Smooth muscle cell (in vitro differentiated cells): ENCODE data around the gene TMEM134. TPM values are rescaled to one million over a fixed set of nuclear protein-coding genes. Genes with fewer than 3 reads are reported as not detected.

ENCODE experiments used
- DNase-seq: peaks from one replicate; lab custom pipeline; 2025; ENCODE audit not compliant: unreplicated experiment; lab: John Stamatoyannopoulos, UW
- H2AFZ ChIP-seq: fragments of 200-600 bp; sonication (generic); 2 replicates; pipeline ENCODE4 v1.6.0; 2016; ENCODE audit warnings: antibody characterized with exemption, low read depth, mild to moderate bottlenecking
- H3F3A ChIP-seq: fragments of 200-600 bp; sonication (generic); 2 replicates; pipeline ENCODE4 v1.6.0; 2017; ENCODE audit warnings: antibody characterized with exemption, low read depth
- H3K27ac ChIP-seq: fragments of 200-600 bp; sonication (generic); 2 replicates; pipeline ENCODE4 v1.5.1; 2016; ENCODE audit warnings: low read depth, mild to moderate bottlenecking
- H3K27me3 ChIP-seq: fragments of 200-600 bp; sonication (generic); 2 replicates; pipeline ENCODE4 v1.6.1; 2016; ENCODE audit warnings: low read depth, mild to moderate bottlenecking
- H3K36me3 ChIP-seq: fragments of 200-600 bp; sonication (generic); 2 replicates; pipeline ENCODE4 v1.5.1; 2016; ENCODE audit warnings: low read depth
- H3K4me1 ChIP-seq: fragments of 200-600 bp; sonication (generic); 2 replicates; pipeline ENCODE4 v1.5.1; 2016; ENCODE audit warnings: low read depth
- H3K4me2 ChIP-seq: fragments of 200-600 bp; sonication (generic); 2 replicates; pipeline ENCODE4 v1.6.0; 2016; ENCODE audit warnings: mild to moderate bottlenecking
- H3K4me3 ChIP-seq: fragments of 200-600 bp; sonication (generic); 2 replicates; pipeline ENCODE4 v1.5.1; 2016; ENCODE audit warnings: mild to moderate bottlenecking
- H3K79me2 ChIP-seq: fragments of 200-600 bp; sonication (generic); 2 replicates; pipeline ENCODE4 v1.6.0; 2016; ENCODE audit warnings: low read depth, mild to moderate bottlenecking
- H3K9ac ChIP-seq: fragments of 200-600 bp; sonication (generic); 2 replicates; pipeline ENCODE4 v1.6.0; 2016; ENCODE audit warnings: low read depth
- H3K9me3 ChIP-seq: fragments of 200-600 bp; sonication (generic); replicated peaks from 2 replicates; pipeline ENCODE4 v1.5.1; 2016; ENCODE audit warnings: low read depth
- H4K20me1 ChIP-seq: fragments of 200-600 bp; sonication (generic); 2 replicates; pipeline ENCODE4 v1.6.0; 2016; ENCODE audit warnings: low read depth
- CTCF ChIP-seq: fragments of 200-600 bp; sonication (generic); IDR thresholded peaks from 2 replicates; pipeline ENCODE4 v1.5.1; 2017; ENCODE audit warnings: borderline replicate concordance, mild to moderate bottlenecking, antibody characterized with exemption; ENCODE audit not compliant: insufficient read depth, poor library complexity, severe bottlenecking
- WGBS: methylation state at CpG from one replicate; pipeline ENCODE4 v1.1.7; 2016; ENCODE audit warnings: low lambda C conversion rate; 5-methylcytosine and 5-hydroxymethylcytosine counted together
- polyA plus RNA-seq: library from polyadenylated mRNA; unstranded; fragments of >200 nt; fragmentation: Nextera tagmentation; extraction: Ambion mirVana; gene quantifications from 2 replicates; pipeline ENCODE4 v1.2.1, GENCODE V29; 2016
- total RNA-seq: library from RNA; depleted of rRNA; stranded (reverse); fragments of >200 nt; gene quantifications from 2 replicates; pipeline ENCODE4 v1.2.3, GENCODE V29; 2014

Gene TMEM134
- total and polyA plus RNA-seq, 2 experiments from 2014 or later, result 114 to 135 TPM

GRCh38 chr11:67463186-67463585 is 5.9 kb downstream of the TMEM134 start:
- Histone ChIP-seq H3K4me2 (peak overlapping the region; percentile 44), H3K27ac (peak overlapping the region; percentile 92)

GRCh38 chr11:67458266-67458665 is 10.8 kb downstream of the TMEM134 start:
- DNase-seq, result no peak
- H3K9me3 ChIP-seq, result no peaks in the 10 kb centered on the region
- H2AFZ ChIP-seq, result no peak overlapping the region
- no peak overlapping the region for H3K4me3 ChIP-seq
- no peaks in the 10 kb centered on the region for H4K20me1 ChIP-seq
- WGBS, result 91% methylated on average over 19 of the region's 19 CpGs
- no peaks in the 10 kb centered on the region for H3K4me1 ChIP-seq
- H3K27ac ChIP-seq, result no peak overlapping the region
- no peak overlapping the region for H3K4me2 ChIP-seq
- TF ChIP-seq CTCF, result no peak
- H3K27me3 ChIP-seq, result no peaks in the 10 kb centered on the region
- no peaks in the 10 kb centered on the region for H3K36me3 ChIP-seq
- H3F3A ChIP-seq, result peaks cover 3% of the 10 kb centered on the region
- no peaks in the 10 kb centered on the region for H3K79me2 ChIP-seq
- no peak overlapping the region for H3K9ac ChIP-seq

More at GRCh38 chr11:67463186-67463585, 5.9 kb downstream of the TMEM134 start:
- Histone ChIP-seq H3K36me3 (no peaks in the 10 kb centered on the region), H3K79me2 (peaks cover 4% of the 10 kb centered on the region), H3K9ac (no peak overlapping the region), H2AFZ (no peak overlapping the region), H3F3A (peaks cover 3% of the 10 kb centered on the region), H3K9me3 (no peaks in the 10 kb centered on the region), H3K4me3 (no peak overlapping the region), H3K27me3 (no peaks in the 10 kb centered on the region), H4K20me1 (no peaks in the 10 kb centered on the region), H3K4me1 (no peaks in the 10 kb centered on the region)
- TF ChIP-seq CTCF, result no peak
- DNase-seq, result no peak
- WGBS, result 93% methylated on average over 10 of the region's 10 CpGs

GRCh38 chr11:67457453-67457852 is 11.6 kb downstream of the TMEM134 start:
- no peak overlapping the region for H3K27ac ChIP-seq
- no peaks in the 10 kb centered on the region for H3K36me3 ChIP-seq
- no peak overlapping the region for H2AFZ ChIP-seq
- H3K27me3 ChIP-seq, result no peaks in the 10 kb centered on the region
- H3K4me2 ChIP-seq, result no peak overlapping the region
- no peaks in the 10 kb centered on the region for H4K20me1 ChIP-seq
- H3K79me2 ChIP-seq, result no peaks in the 10 kb centered on the region
- no peak overlapping the region for H3K4me3 ChIP-seq
- no peak for TF ChIP-seq CTCF
- H3F3A ChIP-seq, result peaks cover 3% of the 10 kb centered on the region
- no peaks in the 10 kb centered on the region for H3K4me1 ChIP-seq
- H3K9ac ChIP-seq, result no peak overlapping the region
- no peak for DNase-seq
- 94% methylated on average over 10 of the region's 12 CpGs for WGBS
- no peaks in the 10 kb centered on the region for H3K9me3 ChIP-seq

GRCh38 chr11:67456068-67456705 is 12.9 kb downstream of the TMEM134 start:
- Histone ChIP-seq H3K4me3 (no peak overlapping the region), H3F3A (peaks cover under 1% of the 10 kb centered on the region), H2AFZ (no peak overlapping the region), H3K4me1 (no peaks in the 10 kb centered on the region), H3K79me2 (no peaks in the 10 kb centered on the region), H3K36me3 (no peaks in the 10 kb centered on the region), H4K20me1 (no peaks in the 10 kb centered on the region), H3K9ac (no peak overlapping the region), H3K27ac (no peak overlapping the region), H3K4me2 (no peak overlapping the region), H3K9me3 (no peaks in the 10 kb centered on the region), H3K27me3 (no peaks in the 10 kb centered on the region)
- TF ChIP-seq CTCF, result no peak
- 89% methylated on average over 24 of the region's 25 CpGs for WGBS
- DNase-seq, result no peak
